Measurements from ENCODE around the gene PSMA4. TPM values are rescaled to one million over a fixed set of nuclear protein-coding genes. Genes with fewer than 3 reads are reported as not detected.
"Not testable (repeated sequence)": the region's sequence is repeated elsewhere in the genome, so short reads cannot be mapped to it uniquely, and the experiment has no call there.

Gene PSMA4
- total and polyA plus RNA-seq, 5 donors from 2014 or later, result 102 to 331 (median 263) TPM

- Histone ChIP-seq H3K27ac (ENCODE audit: insufficient read depth, low read length, poor library complexity, severe bottlenecking) (peak overlapping the region; percentile 96), H3K36me3 (ENCODE audit: control insufficient read depth, insufficient read depth, low read length) (peaks cover 23% of the 10 kb centered on the region), H3K4me3 (ENCODE audit: low read depth, low read length) (peak overlapping the region; percentile 99), H3K4me1 (ENCODE audit: control insufficient read depth, insufficient read depth, low read length, poor library complexity, severe bottlenecking) (peaks cover 31% of the 10 kb centered on the region)
- Mint-ChIP-seq H3K27ac (peak overlapping the region; percentile 96 to 99 (median 99)), H3K4me1 (peaks cover 6 to 36% (median 25%) of the 10 kb centered on the region in 4 donors), H3K4me3 (peak overlapping the region; percentile 88 to 97 (median 95)), H3K36me3 (peaks cover 16% of the 10 kb centered on the region)
- H3K27me3 Mint-ChIP-seq; H3K27me3 ChIP-seq (ENCODE audit: control insufficient read depth, insufficient read depth, low read length); H3K9me3 Mint-ChIP-seq; DNase-seq; ATAC-seq (ENCODE audit: low read depth in 2 of 2); H3K9me3 ChIP-seq (ENCODE audit: control insufficient read depth in 2 of 2, low read length in 2 of 2): not testable (repeated sequence)
These were observed 642 bp upstream of the PSMA4 start for GRCh38 chr15:78539464-78540140.

GRCh38 chr15:78540871-78541743 is 863 bp downstream of the PSMA4 start:
- Mint-ChIP-seq H3K4me3 (peak overlapping the region; percentile 88 to 97 (median 95)), H3K4me1 (peaks cover 6 to 45% (median 29%) of the 10 kb centered on the region in 4 donors), H3K36me3 (peaks cover 25% of the 10 kb centered on the region), H3K27me3 (peaks cover 6% of the 10 kb centered on the region), H3K27ac (peak overlapping the region; percentile 95 to 99 (median 96)), H3K9me3 (no peaks in the 10 kb centered on the region)
- ATAC-seq (ENCODE audit: low read depth in 2 of 2) (no peak), DNase-seq (peak in 2 of 3 donors; percentile 10 to 43)
- Histone ChIP-seq H3K36me3 (ENCODE audit: control insufficient read depth, insufficient read depth, low read length) (peaks cover 38% of the 10 kb centered on the region), H3K27me3 (ENCODE audit: control insufficient read depth, insufficient read depth, low read length) (no peaks in the 10 kb centered on the region), H3K4me1 (ENCODE audit: control insufficient read depth, insufficient read depth, low read length, poor library complexity, severe bottlenecking) (peaks cover 31% of the 10 kb centered on the region), H3K9me3 (ENCODE audit: control insufficient read depth in 2 of 2, low read length in 2 of 2) (no peaks in the 10 kb centered on the region), H3K4me3 (ENCODE audit: low read depth, low read length) (peak overlapping the region; percentile 99), H3K27ac (ENCODE audit: insufficient read depth, low read length, poor library complexity, severe bottlenecking) (peak overlapping the region; percentile 96)

- ATAC-seq (ENCODE audit: low read depth in 2 of 2) (no peak), DNase-seq (no peak)
- peak overlapping the region; percentile 88 to 97 (median 95) for H3K4me3 Mint-ChIP-seq
- H3K36me3 ChIP-seq (ENCODE audit: control insufficient read depth, insufficient read depth, low read length), result peaks cover 43% of the 10 kb centered on the region
- H3K9me3 Mint-ChIP-seq, result no peaks in the 10 kb centered on the region
- H3K27ac Mint-ChIP-seq, result peak overlapping the region; percentile 69 to 99 (median 96)
- H3K4me1 Mint-ChIP-seq, result peaks cover 6 to 45% (median 30%) of the 10 kb centered on the region in 4 donors
- peaks cover 25% of the 10 kb centered on the region for H3K36me3 Mint-ChIP-seq
- H3K27me3 Mint-ChIP-seq, result peaks cover 6% of the 10 kb centered on the region
- H3K9me3 ChIP-seq (ENCODE audit: control insufficient read depth in 2 of 2, low read length in 2 of 2), result no peaks in the 10 kb centered on the region
- peaks cover 31% of the 10 kb centered on the region for H3K4me1 ChIP-seq (ENCODE audit: control insufficient read depth, insufficient read depth, low read length, poor library complexity, severe bottlenecking)
- no peaks in the 10 kb centered on the region for H3K27me3 ChIP-seq (ENCODE audit: control insufficient read depth, insufficient read depth, low read length)
- peak overlapping the region; percentile 96 for H3K27ac ChIP-seq (ENCODE audit: insufficient read depth, low read length, poor library complexity, severe bottlenecking)
- peak overlapping the region; percentile 99 for H3K4me3 ChIP-seq (ENCODE audit: low read depth, low read length)
These were observed 1.4 kb downstream of the PSMA4 start for GRCh38 chr15:78541744-78542034.

GRCh38 chr15:78542647-78543046 is 2.4 kb downstream of the PSMA4 start:
- DNase-seq, result no peak
- Histone ChIP-seq H3K4me1 (ENCODE audit: control insufficient read depth, insufficient read depth, low read length, poor library complexity, severe bottlenecking) (peaks cover 31% of the 10 kb centered on the region), H3K27ac (ENCODE audit: insufficient read depth, low read length, poor library complexity, severe bottlenecking) (peak overlapping the region; percentile 96), H3K4me3 (ENCODE audit: low read depth, low read length) (peak overlapping the region; percentile 99), H3K27me3 (ENCODE audit: control insufficient read depth, insufficient read depth, low read length) (no peaks in the 10 kb centered on the region), H3K9me3 (ENCODE audit: control insufficient read depth in 2 of 2, low read length in 2 of 2) (no peaks in the 10 kb centered on the region), H3K36me3 (ENCODE audit: control insufficient read depth, insufficient read depth, low read length) (peaks cover 53% of the 10 kb centered on the region)
- no peak for ATAC-seq (ENCODE audit: low read depth in 2 of 2)
- H3K36me3 Mint-ChIP-seq, result peaks cover 23% of the 10 kb centered on the region
- peaks cover 6% of the 10 kb centered on the region for H3K27me3 Mint-ChIP-seq
- H3K27ac Mint-ChIP-seq, result peak overlapping the region in 2 of 3 donors; percentile 69 to 99
- H3K4me3 Mint-ChIP-seq, result peak overlapping the region; percentile 74 to 97 (median 92)
- H3K9me3 Mint-ChIP-seq, result no peaks in the 10 kb centered on the region
- H3K4me1 Mint-ChIP-seq, result peaks cover 6 to 45% (median 30%) of the 10 kb centered on the region in 4 donors

GRCh38 chr15:78550194-78550593 is 9.9 kb downstream of the PSMA4 start:
- H3K9me3 ChIP-seq (ENCODE audit: control insufficient read depth in 2 of 2, low read length in 2 of 2), result no peaks in the 10 kb centered on the region
- Mint-ChIP-seq H3K9me3 (no peaks in the 10 kb centered on the region), H3K4me1 (peaks cover 0 to 9% (median 4%) of the 10 kb centered on the region in 4 donors), H3K27me3 (no peaks in the 10 kb centered on the region), H3K27ac (no peak overlapping the region), H3K4me3 (no peak overlapping the region), H3K36me3 (peaks cover 36% of the 10 kb centered on the region)
- no peaks in the 10 kb centered on the region for H3K4me1 ChIP-seq (ENCODE audit: control insufficient read depth, insufficient read depth, low read length, poor library complexity, severe bottlenecking)
- H3K4me3 ChIP-seq (ENCODE audit: low read depth, low read length), result no peak overlapping the region
- ATAC-seq (ENCODE audit: low read depth in 2 of 2) (no peak), DNase-seq (no peak)
- peaks cover 58% of the 10 kb centered on the region for H3K36me3 ChIP-seq (ENCODE audit: control insufficient read depth, insufficient read depth, low read length)
- H3K27me3 ChIP-seq (ENCODE audit: control insufficient read depth, insufficient read depth, low read length), result no peaks in the 10 kb centered on the region
- H3K27ac ChIP-seq (ENCODE audit: insufficient read depth, low read length, poor library complexity, severe bottlenecking), result no peak overlapping the region

- H3K9me3 ChIP-seq (ENCODE audit: control insufficient read depth in 2 of 2, low read length in 2 of 2), result no peaks in the 10 kb centered on the region
- Mint-ChIP-seq H3K9me3 (no peaks in the 10 kb centered on the region), H3K4me1 (peaks cover 0 to 4% (median 2%) of the 10 kb centered on the region in 4 donors), H3K4me3 (no peak overlapping the region), H3K27ac (peak overlapping the region in 1 of 3 donors; percentile 23), H3K36me3 (peaks cover 31% of the 10 kb centered on the region), H3K27me3 (no peaks in the 10 kb centered on the region)
- ATAC-seq (ENCODE audit: low read depth in 2 of 2) (no peak), DNase-seq (no peak)
- H3K4me3 ChIP-seq (ENCODE audit: low read depth, low read length), result no peak overlapping the region
- H3K4me1 ChIP-seq (ENCODE audit: control insufficient read depth, insufficient read depth, low read length, poor library complexity, severe bottlenecking), result no peaks in the 10 kb centered on the region
- no peaks in the 10 kb centered on the region for H3K27me3 ChIP-seq (ENCODE audit: control insufficient read depth, insufficient read depth, low read length)
- H3K27ac ChIP-seq (ENCODE audit: insufficient read depth, low read length, poor library complexity, severe bottlenecking), result no peak overlapping the region
- peaks cover 52% of the 10 kb centered on the region for H3K36me3 ChIP-seq (ENCODE audit: control insufficient read depth, insufficient read depth, low read length)
These were observed 10.6 kb downstream of the PSMA4 start for GRCh38 chr15:78550815-78551214.

- H3K4me3 ChIP-seq (ENCODE audit: low read depth, low read length), result no peak overlapping the region
- H3K27ac Mint-ChIP-seq, result no peak overlapping the region
These were observed 11.7 kb downstream of the PSMA4 start for GRCh38 chr15:78551902-78552301.

More at GRCh38 chr15:78551902-78552301, 11.7 kb downstream of the PSMA4 start:
- H3K4me1 Mint-ChIP-seq, result peaks cover 0 to 2% (median 0%) of the 10 kb centered on the region in 4 donors
- no peaks in the 10 kb centered on the region for H3K27me3 ChIP-seq (ENCODE audit: control insufficient read depth, insufficient read depth, low read length)
- H3K27me3 Mint-ChIP-seq, result no peaks in the 10 kb centered on the region
- peaks cover 41% of the 10 kb centered on the region for H3K36me3 ChIP-seq (ENCODE audit: control insufficient read depth, insufficient read depth, low read length)
- ATAC-seq (ENCODE audit: low read depth in 2 of 2), result no peak
- DNase-seq, result no peak
- no peak overlapping the region for H3K27ac ChIP-seq (ENCODE audit: insufficient read depth, low read length, poor library complexity, severe bottlenecking)
- H3K9me3 ChIP-seq (ENCODE audit: control insufficient read depth in 2 of 2, low read length in 2 of 2), result no peaks in the 10 kb centered on the region
- no peak overlapping the region for H3K4me3 Mint-ChIP-seq
- H3K36me3 Mint-ChIP-seq, result peaks cover 28% of the 10 kb centered on the region
- H3K9me3 Mint-ChIP-seq, result no peaks in the 10 kb centered on the region
- H3K4me1 ChIP-seq (ENCODE audit: control insufficient read depth, insufficient read depth, low read length, poor library complexity, severe bottlenecking), result no peaks in the 10 kb centered on the region
